Measurements from ENCODE around the gene SERPINA1.
"Not testable (repeated sequence)": the region's sequence is repeated elsewhere in the genome, so short reads cannot be mapped to it uniquely, and the experiment has no call there.

Gene SERPINA1

GRCh38 chr14:94368956-94369355 lies 19.4 kb downstream of the SERPINA1 start:
- DNase-seq: no peak

DNA sequence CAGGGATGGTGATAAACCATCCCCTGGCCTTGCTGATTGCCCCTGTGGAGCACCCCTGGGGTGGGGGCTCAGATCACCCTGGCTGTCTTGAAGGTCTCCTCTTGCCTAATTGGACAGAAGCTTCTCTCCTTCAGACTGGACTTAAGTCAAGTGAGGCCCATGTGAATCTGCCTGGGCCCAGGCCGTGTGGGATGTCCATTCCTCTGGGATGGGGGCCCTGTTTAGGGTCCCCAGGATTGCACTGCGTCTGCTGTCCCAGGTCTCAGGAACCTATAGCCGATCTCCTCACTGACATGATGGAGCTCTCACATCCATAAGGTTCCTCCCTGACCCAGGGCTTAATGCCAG lies 20.2 kb downstream of the SERPINA1 start:
- DNase-seq: no peak

GRCh38 chr14:94367347-94368242 lies 20.8 kb downstream of the SERPINA1 start:
- DNase-seq: no peak

GRCh38 chr14:94366146-94366915 lies 22.1 kb downstream of the SERPINA1 start, which contains the start of gene SERPINA2:
Gene SERPINA2, minus strand, starts transcription at chr14:94366698.
- no peak for DNase-seq

GRCh38 chr14:94365624-94366023 lies 22.8 kb downstream of the SERPINA1 start:
- no peak for DNase-seq

DNA sequence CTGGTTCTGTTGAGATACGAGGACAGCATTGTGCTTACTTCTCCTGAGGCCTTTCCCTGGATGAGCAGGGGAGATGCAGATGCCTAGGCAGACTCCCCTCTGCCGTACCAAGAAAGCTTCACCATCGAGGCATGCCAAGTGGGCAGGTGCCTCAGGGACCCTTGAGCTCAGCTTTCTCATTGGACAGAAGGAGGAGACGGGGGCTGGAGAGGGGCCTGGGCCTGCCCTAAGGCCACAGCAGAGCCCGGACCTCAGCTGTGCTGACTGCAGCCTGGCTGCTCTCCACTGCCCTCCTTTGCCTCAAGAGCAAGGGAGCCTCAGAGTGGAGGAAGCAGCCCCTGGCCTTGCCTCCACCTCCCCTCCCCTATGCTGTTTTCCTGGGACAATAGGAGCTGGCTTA lies 23.4 kb downstream of the SERPINA1 start:
- DNase-seq: no peak

- DNase-seq: no peak
Observed at GRCh38 chr14:94364037-94364436, 24.4 kb downstream of the SERPINA1 start.

DNA sequence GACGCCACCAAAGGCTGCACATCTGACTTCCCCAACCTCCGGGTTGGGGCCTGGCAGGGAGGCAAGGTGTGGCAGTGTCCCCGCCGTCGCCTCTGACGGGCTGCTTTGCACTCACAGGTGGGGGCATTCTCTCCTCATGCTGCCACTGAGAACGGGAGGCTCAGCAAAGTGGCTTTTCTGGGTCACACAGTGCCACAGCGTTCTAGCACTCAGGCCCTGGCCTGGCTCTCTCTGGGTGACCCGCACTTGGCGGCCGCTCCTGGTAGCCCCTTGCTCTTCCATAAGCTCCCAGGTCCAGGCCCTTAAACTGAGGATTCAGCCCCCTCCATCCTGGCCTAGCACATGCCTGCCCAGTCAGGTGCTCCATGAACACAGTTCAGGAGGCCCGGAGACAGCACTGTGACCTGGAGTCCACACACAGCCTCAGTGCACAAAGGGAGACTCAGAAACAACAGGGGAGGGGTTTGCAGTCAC lies 25.2 kb downstream of the SERPINA1 start:
- no peak for DNase-seq

DNA sequence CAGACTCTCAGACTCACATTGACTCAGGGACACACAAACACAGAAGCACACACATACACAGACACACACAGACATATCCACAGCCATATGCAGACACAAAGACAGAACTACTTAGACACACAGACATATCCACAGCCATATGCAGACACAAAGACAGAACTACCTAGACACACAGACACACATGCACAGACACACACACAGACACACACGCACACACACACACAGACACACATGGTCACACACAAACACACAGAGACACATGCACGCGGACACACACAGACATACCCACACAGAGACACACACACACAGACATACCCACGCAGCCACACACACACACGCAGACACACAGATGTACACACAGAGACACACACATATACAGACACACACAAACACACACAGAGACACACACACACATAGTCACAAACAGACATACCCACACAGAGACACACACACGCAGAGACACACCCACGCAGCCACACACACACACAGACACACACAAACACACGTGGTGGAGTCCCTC lies 25.7 kb downstream of the SERPINA1 start:
- no peak for DNase-seq

DNA sequence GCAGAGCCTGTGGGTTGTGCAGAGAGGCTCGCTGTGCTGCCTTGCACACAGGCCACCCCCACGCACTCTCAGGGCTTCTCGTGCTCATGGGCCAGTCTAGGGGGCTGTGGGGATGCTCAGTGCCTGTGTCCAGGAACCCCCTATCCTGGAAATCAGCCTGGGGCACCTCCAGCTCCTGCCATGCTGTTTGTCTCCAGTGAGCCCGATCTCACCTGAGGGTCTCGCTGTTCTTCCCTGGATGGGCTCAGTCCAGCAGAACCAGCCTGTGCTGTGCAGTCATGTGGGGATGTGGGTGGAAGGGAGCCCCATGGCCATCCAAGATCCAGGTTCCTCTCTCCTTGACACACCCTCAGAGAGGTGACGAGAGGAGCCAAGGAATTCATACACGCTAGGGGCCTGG lies 26.7 kb downstream of the SERPINA1 start:
- DNase-seq: no peak

- no peak for DNase-seq
Observed at GRCh38 chr14:94360945-94361565, 27.3 kb downstream of the SERPINA1 start.

- no peak for DNase-seq
Observed at GRCh38 chr14:94357166-94357565, 31.2 kb downstream of the SERPINA1 start.

DNA sequence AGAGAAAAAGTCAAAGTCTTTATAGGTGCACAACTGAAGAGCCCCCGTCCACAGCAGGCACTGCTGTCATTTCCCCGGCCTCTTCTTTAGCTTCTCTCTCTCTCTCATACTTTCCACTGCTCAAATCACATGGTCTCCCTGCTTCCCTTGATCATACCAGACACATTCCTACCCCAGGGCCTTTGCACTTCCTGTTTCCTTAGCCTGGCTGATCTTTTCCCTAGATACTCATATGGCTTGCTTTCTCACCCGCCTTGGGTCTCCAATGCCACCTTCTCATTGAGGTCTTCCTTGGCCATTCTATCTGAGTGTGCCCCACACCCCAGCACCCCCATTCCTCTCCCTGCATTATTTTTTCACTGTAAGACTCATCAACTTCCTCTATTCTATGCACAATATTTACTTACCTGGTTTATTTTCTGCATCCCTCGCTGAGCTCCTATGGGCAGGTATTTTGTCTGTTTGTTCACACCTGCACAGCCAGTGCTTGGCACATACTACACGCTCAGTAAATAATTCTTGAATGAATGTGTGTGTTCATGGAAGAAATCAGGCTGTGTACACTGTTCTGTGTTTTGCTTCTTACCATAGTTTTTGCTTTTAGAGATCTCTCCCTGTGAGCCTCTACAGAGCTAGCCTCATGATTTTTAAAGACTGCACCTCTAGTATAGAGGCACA lies 31.9 kb downstream of the SERPINA1 start:
- no peak for DNase-seq

GRCh38 chr14:94355191-94355794 lies 33.1 kb downstream of the SERPINA1 start:
- DNase-seq: no peak

DNA sequence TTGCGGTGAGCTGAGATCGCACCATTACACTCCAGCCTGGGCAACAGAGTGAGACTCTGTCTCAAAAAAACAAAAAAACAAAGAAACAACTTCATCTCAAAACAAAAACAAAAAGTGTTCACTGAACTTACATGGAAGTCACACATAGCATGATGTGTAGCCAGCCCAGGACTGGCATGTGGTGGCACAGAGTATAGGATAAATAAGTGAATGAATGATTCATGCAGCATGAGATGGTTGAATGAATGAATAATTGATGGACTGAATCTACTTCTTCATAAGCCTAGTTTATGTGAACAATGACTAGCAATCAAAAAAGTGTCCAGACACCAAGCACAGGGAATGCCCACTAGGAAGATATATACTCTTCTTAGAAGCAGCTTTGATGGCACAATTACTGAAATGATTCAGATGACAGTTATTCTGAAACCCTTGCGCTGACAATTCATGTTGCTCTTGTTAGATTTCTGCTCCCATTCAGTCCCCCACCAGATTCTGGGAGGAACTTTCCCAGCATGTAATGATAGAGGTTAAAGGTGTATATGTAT lies 33.7 kb downstream of the SERPINA1 start:
- no peak for DNase-seq

DNA sequence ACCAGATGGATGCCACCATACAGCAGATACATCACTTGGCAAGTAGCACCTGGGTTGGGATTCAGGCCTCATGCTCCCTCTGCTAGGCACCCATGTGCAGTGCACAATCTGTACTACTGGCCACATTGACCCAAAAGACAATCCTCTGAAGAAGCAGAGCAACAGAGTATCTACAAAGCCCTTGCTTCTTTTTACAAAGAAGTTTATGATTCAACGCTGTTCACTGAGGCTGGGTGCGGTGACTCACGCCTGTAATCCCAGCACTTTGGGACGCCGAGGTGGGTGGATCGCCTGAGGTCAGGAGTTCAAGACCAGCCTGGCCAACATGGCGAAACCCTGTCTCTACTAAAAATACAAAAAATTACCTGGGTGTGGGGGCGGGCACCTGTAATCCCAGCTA lies 34.2 kb downstream of the SERPINA1 start:
- not testable (repeated sequence) for DNase-seq

- no peak for DNase-seq
Observed at GRCh38 chr14:94349276-94349675, 39.1 kb downstream of the SERPINA1 start.

GRCh38 chr14:94348836-94349235 lies 39.6 kb downstream of the SERPINA1 start:
- DNase-seq: no peak

DNA sequence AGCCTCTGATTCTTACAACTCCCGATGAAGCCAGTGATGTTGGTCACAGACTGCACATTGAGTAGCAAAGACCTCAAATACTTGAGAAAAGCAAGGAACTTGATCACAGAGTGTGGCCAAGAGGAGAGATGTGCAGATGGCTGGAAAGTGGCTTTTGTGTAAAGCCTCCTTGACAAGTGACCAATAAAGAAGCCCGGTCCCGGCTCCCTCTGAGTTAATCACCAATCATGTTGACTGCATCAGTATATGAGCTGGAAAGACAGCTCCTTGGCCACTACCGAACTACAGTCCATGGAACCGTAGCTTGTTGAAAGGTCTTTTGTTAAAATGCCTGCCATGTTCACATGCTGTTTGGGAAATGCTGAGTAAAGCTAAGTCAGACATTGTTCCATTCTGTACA lies 41.6 kb downstream of the SERPINA1 start:
- DNase-seq: no peak

DNA sequence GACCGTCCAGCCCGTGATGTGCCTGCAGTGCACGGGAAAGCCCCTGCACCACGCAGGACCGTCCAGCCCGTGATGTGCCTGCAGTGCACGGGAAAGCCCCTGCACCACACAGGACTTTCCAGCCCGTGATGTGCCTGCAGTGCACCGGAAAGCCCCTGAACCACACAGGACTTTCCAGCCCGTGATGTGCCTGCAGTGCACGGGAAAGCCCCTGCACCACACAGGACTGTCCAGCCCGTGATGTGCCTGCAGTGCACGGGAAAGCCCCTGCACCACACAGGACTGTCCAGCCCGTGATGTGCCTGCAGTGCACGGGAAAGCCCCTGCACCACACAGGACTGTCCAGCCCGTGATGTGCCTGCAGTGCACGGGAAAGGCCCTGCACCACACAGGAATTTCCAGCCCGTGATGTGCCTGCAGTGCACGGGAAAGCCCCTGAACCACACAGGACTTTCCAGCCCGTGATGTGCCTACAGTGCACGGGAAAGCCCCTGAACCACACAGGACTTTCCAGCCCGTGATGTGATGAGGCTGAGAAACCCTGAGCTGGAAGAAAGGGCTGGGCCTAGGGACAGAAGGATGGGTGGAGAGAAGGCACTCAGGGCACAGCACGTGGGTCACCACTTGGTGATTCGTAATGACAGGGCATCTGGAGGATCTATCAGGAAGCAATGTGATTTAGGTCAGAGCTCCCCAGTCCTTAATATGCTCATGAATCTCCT lies 42.2 kb downstream of the SERPINA1 start:
- DNase-seq: peak; percentile 86
